Sigmoid colon (tissue), 7 donors: ENCODE measurements around the gene FAM9A. TPM values are rescaled to one million over a fixed set of nuclear protein-coding genes. Genes with fewer than 3 reads are reported as not detected.
A peak's percentile ranks its signal among the peaks of the same experiment; 100 is the strongest.

Experiments
- DNase-seq: peaks from one replicate; pipeline ENCODE4 v3.0.0-alpha.2; 2019
- H3K27ac ChIP-seq, 4 donors: fragments of 200-600 bp; sonication (generic); one replicate each; pipeline ENCODE4 v1.5.1; 2016 to 2019; ENCODE audit warnings: mild to moderate bottlenecking in 1 of 4
- H3K27me3 ChIP-seq, 3 donors: fragments of 200-600 bp; sonication (generic); one replicate each; pipeline ENCODE4 v1.5.1; 2019; ENCODE audit warnings: mild to moderate bottlenecking in 1 of 3
- H3K36me3 ChIP-seq, 4 donors: fragments of 200-600 bp; sonication (generic); one replicate each; pipeline ENCODE4 v1.5.1; 2016 to 2019
- H3K4me1 ChIP-seq, 4 donors: fragments of 200-600 bp; sonication (generic); one replicate each; pipeline ENCODE4 v1.5.1; 2017 to 2019
- H3K4me3 ChIP-seq, 4 donors: fragments of 200-600 bp; sonication (generic); one replicate each; pipeline ENCODE4 v1.5.1; 2017 to 2019; ENCODE audit warnings: mild to moderate bottlenecking in 2 of 4, moderate library complexity in 1 of 4
- H3K9me3 ChIP-seq, 4 donors: fragments of 200-600 bp in 3 of 4; sonication (generic) in 3 of 4; one replicate each; pipeline versions ENCODE4 v1.5.1 to v1.6.1; 2013 to 2019
- CTCF ChIP-seq, 4 experiments: fragments of 450-650 bp in 3 of 4; fragments of 200-600 bp in 1 of 4; IDR thresholded peaks; one replicate each; pipeline ENCODE4 v1.5.1; 2016 to 2019; ENCODE audit warnings: antibody characterized with exemption in 4 of 4, mild to moderate bottlenecking in 3 of 4, moderate library complexity in 2 of 4
- EP300 ChIP-seq, 4 donors: sonication (generic); formaldehyde crosslinking; IDR thresholded peaks; one replicate each; pipeline ENCODE4 v1.6.1; 2017; ENCODE audit warnings: antibody characterized with exemption in 4 of 4
- POLR2A ChIP-seq, 2 donors: fragments of 450-650 bp; IDR thresholded peaks; one replicate each; pipeline ENCODE4 v1.6.1; 2016; ENCODE audit warnings: antibody characterized with exemption in 2 of 2, mild to moderate bottlenecking in 2 of 2, moderate library complexity in 2 of 2
- POLR2AphosphoS5 ChIP-seq, 4 donors: sonication (generic); formaldehyde crosslinking; IDR thresholded peaks; one replicate each; pipeline ENCODE4 v1.6.1; 2017; ENCODE audit warnings: antibody characterized with exemption in 4 of 4
- WGBS, 2 donors: extraction: QIAGEN DNeasy Blood & Tissue Kit; methylation state at CpG; one replicate each; pipeline ENCODE4 v1.1.7; 2013; 5-methylcytosine and 5-hydroxymethylcytosine counted together
- intact Hi-C: fragments of 100-400 bp; cut with DNase I; formaldehyde crosslinking; loops from one replicate; pipeline ENCODE4 v1.15.1; 2023
- polyA plus RNA-seq, 3 donors: library from polyadenylated mRNA; stranded (reverse); fragments of 200-250 nt; gene quantifications; one replicate each; pipeline ENCODE4 v1.2.3, GENCODE V29; 2013
- total RNA-seq, 4 donors: library from RNA; depleted of rRNA; stranded (reverse); fragments of >200 nt; gene quantifications; one replicate each; pipeline ENCODE4 v1.1.0, GENCODE V29; 2016
- donor health status: healthy with polysubstance abuse.
- donor health status: Bipolar disorder and iron deficiency.
- donor health status: healthy.

FAM9A gene
- total and polyA plus RNA-seq, 7 donors, result not detected

GRCh38 chrX:8822002-8822401 lies 20.8 kb upstream of the FAM9A start:
- Histone ChIP-seq H3K4me3 (no peak overlapping the region), H3K27me3 (no peaks in the 10 kb centered on the region), H3K36me3 (no peaks in the 10 kb centered on the region), H3K4me1 (no peaks in the 10 kb centered on the region), H3K27ac (no peak overlapping the region), H3K9me3 (no peaks in the 10 kb centered on the region)
- DNase-seq, result no peak
- no peak for TF ChIP-seq CTCF (IDR thresholded peaks at IDR 0.05)
- WGBS, 2 donors, result 86 to 93% methylated on average over 6 of the region's 6 CpGs
- intact Hi-C loops, result no loop called here

- intact Hi-C loops, result no loop called here
These were observed 19.8 kb upstream of the FAM9A start for GRCh38 chrX:8820910-8821527.

GRCh38 chrX:8815460-8816065 lies 14.4 kb upstream of the FAM9A start:
- intact Hi-C loops, result loop anchor here (5.0 to 10.0 kb wide), 4 partner anchors 71 to 897 kb away; no protein-coding TSS in a partner anchor
- Histone ChIP-seq H3K9me3 (no peaks in the 10 kb centered on the region), H3K27me3 (no peaks in the 10 kb centered on the region), H3K36me3 (no peaks in the 10 kb centered on the region), H3K4me3 (no peak overlapping the region), H3K27ac (no peak overlapping the region), H3K4me1 (no peaks in the 10 kb centered on the region)
- TF ChIP-seq POLR2AphosphoS5 (IDR thresholded peaks at IDR 0.05) (no peak), EP300 (IDR thresholded peaks at IDR 0.05) (no peak), POLR2A (IDR thresholded peaks at IDR 0.05) (no peak), CTCF (IDR thresholded peaks at IDR 0.05) (peak; percentile 18 to 54 (median 39))
- DNase-seq, result no peak

More at GRCh38 chrX:8820910-8821527, 19.8 kb upstream of the FAM9A start:
- Histone ChIP-seq H3K9me3 (no peaks in the 10 kb centered on the region), H3K4me3 (no peak overlapping the region), H3K36me3 (no peaks in the 10 kb centered on the region), H3K27me3 (no peaks in the 10 kb centered on the region), H3K27ac (no peak overlapping the region), H3K4me1 (no peaks in the 10 kb centered on the region)
- DNase-seq, result no peak
- 46 to 48% methylated on average over 5 of the region's 5 CpGs for WGBS, 2 donors
- TF ChIP-seq POLR2AphosphoS5 (IDR thresholded peaks at IDR 0.05) (no peak), EP300 (IDR thresholded peaks at IDR 0.05) (no peak), CTCF (IDR thresholded peaks at IDR 0.05) (no peak), POLR2A (IDR thresholded peaks at IDR 0.05) (no peak)

GRCh38 chrX:8813036-8813435 lies 11.9 kb upstream of the FAM9A start:
- no peak overlapping the region for H3K4me3 ChIP-seq
- no peaks in the 10 kb centered on the region for H3K36me3 ChIP-seq
- H3K27ac ChIP-seq, result no peak overlapping the region
- intact Hi-C loops, result loop anchor here (10.0 kb wide), 1 partner anchor 68 kb away; no protein-coding TSS in a partner anchor
- DNase-seq, result no peak
- 66 to 84% methylated on average over 2 of the region's 2 CpGs for WGBS, 2 donors
- TF ChIP-seq POLR2AphosphoS5 (IDR thresholded peaks at IDR 0.05) (no peak), CTCF (IDR thresholded peaks at IDR 0.05) (no peak), POLR2A (IDR thresholded peaks at IDR 0.05) (no peak), EP300 (IDR thresholded peaks at IDR 0.05) (no peak)
- H3K27me3 ChIP-seq, result no peaks in the 10 kb centered on the region
- H3K9me3 ChIP-seq, result no peaks in the 10 kb centered on the region
- H3K4me1 ChIP-seq, result no peaks in the 10 kb centered on the region
